A673 (cell line): ENCODE measurements around the gene LRRC32.

ENCODE experiments used
- EZH2 ChIP-seq: fragments of 200-600 bp; sonication (generic); IDR thresholded peaks from 2 replicates; pipeline ENCODE4 v1.6.1; 2017; ENCODE audit warnings: borderline replicate concordance, low read depth, mild to moderate bottlenecking, mixed read lengths, antibody characterized with exemption, low read length; ENCODE audit not compliant: poor library complexity, severe bottlenecking
- TF ChIP-seq, protein P1 (sequence below): fragments of 300-800, 200-600 bp; sonication (generic); conservative IDR thresholded peaks from 2 replicates; pipeline ENCODE4 v1.5.1; 2017; ENCODE audit warnings: low read depth, mild to moderate bottlenecking, antibody characterized with exemption, low read length, moderate library complexity, mixed read lengths

GRCh38 chr11:76672431-76673175, 2.1 kb upstream of the LRRC32 start:
- TF ChIP-seq, protein P1, sequence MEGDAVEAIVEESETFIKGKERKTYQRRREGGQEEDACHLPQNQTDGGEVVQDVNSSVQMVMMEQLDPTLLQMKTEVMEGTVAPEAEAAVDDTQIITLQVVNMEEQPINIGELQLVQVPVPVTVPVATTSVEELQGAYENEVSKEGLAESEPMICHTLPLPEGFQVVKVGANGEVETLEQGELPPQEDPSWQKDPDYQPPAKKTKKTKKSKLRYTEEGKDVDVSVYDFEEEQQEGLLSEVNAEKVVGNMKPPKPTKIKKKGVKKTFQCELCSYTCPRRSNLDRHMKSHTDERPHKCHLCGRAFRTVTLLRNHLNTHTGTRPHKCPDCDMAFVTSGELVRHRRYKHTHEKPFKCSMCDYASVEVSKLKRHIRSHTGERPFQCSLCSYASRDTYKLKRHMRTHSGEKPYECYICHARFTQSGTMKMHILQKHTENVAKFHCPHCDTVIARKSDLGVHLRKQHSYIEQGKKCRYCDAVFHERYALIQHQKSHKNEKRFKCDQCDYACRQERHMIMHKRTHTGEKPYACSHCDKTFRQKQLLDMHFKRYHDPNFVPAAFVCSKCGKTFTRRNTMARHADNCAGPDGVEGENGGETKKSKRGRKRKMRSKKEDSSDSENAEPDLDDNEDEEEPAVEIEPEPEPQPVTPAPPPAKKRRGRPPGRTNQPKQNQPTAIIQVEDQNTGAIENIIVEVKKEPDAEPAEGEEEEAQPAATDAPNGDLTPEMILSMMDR = no peak
- TF ChIP-seq EZH2 = no peak
